GM18873 (cell line): ENCODE data around the gene TAB2.
"Not testable (repeated sequence)": the region's sequence is repeated elsewhere in the genome, so short reads cannot be mapped to it uniquely, and the experiment has no call there.

Experiments
- ATAC-seq: cut with Tn5 transposase; IDR thresholded peaks from one replicate; pipeline ENCODE4 v1.9.1; 2021; ENCODE audit warnings: mild to moderate bottlenecking, moderate library complexity, moderate number of reproducible peaks; ENCODE audit not compliant: unreplicated experiment, low FRiP score

Gene TAB2

GRCh38 chr6:149306967-149307366 lies 10.5 kb upstream of the TAB2 start:
- no peak for ATAC-seq

DNA sequence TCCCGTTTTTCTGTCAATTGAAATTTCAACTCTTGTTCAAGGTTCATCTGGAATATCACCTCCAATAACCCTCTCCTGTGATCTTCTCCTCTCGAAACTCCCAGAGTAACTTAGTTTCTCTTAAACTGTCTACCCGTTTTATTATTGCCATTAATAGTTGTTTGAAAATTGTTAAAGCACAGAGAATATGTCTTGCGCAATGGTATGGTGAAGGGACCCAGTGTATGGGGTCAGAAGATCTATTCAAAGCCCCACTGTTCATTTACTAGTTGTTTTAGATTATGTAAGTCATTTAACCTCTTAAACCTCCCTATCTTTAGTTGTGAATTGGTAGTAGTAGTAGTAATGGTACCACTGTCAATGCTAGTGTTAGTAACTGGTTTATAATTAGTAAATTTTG lies 6.2 kb upstream of the TAB2 start:
- no peak for ATAC-seq

GRCh38 chr6:149311766-149312165 lies 5.7 kb upstream of the TAB2 start:
- ATAC-seq = no peak

GRCh38 chr6:149313070-149313469 lies 4.4 kb upstream of the TAB2 start:
- ATAC-seq = no peak

- ATAC-seq = no peak
Observed at GRCh38 chr6:149313861-149314260, 3.7 kb upstream of the TAB2 start.

DNA sequence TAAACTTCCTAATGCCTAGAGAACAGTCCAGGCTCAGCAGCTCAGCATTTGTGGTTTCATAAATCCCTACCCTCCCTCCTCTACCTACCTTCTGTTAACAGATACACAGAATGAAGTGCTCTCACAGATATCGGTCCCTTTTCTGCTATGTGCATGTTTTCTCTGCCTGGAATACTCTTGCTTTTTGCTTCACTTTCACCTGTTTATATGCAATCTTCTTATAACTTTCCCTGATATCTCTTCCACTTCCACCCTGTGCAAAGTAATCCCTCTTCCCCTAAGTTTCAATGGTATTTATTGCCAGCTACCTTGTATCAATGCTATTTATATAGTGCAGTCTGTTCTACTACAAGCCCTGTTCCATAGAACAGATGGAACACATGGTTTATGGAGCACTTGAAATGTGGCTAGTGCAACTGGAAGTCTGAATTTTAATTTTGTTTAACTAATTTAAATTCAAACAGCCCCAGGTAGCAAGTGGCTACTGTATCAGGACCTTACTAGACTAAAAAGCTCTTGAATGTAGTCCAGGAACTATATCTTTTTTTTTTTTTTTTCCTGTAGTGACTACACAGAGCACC lies 3.1 kb upstream of the TAB2 start:
- no peak for ATAC-seq

- no peak for ATAC-seq
Observed at GRCh38 chr6:149316108-149316727, 1.3 kb upstream of the TAB2 start.

DNA sequence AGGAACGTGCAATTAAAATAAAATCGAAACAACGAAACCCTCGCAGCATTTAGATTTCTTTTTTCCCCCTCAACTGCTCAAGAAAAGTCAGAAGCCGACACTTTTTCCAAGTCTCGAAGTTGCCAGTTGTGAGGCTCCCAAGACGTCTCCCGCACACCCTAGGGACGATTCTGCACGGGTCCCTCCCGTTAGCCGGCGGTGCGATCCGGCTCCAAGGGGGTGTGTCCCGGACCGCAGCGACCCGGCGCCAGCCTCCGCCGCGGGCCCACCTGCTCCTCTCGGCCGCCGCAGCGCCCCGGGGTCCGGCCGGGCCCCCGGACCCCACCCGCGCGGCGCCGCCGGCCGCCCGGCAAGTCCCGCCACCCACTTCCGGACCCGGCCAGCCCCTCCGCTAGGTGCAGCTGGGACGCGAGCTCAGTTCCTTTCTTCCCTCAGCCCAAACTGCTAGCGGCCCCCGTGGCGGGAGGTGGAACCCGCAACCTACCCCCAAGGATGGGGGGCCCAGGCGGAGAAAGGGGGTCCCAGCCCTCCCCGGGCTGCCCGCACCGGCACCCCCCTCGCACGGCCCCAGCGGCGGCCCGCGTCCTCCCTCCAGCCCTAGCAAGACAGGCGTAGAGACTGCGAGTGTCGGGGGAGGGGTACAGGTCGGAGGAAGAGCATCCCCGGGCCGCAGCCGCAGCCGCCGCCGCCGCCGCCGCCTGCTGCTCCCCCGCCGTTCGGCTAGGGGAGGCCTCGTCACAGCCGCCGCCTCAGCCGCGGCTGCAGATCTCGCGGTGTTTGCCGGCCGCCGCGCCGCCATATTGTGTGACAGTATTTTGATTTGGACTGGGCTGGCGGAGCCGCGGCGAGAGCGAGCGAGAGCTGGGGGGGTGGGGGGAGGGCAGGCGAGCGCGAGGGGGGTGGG lies 520 bp upstream of the TAB2 start:
- ATAC-seq = peak; percentile 64

DNA sequence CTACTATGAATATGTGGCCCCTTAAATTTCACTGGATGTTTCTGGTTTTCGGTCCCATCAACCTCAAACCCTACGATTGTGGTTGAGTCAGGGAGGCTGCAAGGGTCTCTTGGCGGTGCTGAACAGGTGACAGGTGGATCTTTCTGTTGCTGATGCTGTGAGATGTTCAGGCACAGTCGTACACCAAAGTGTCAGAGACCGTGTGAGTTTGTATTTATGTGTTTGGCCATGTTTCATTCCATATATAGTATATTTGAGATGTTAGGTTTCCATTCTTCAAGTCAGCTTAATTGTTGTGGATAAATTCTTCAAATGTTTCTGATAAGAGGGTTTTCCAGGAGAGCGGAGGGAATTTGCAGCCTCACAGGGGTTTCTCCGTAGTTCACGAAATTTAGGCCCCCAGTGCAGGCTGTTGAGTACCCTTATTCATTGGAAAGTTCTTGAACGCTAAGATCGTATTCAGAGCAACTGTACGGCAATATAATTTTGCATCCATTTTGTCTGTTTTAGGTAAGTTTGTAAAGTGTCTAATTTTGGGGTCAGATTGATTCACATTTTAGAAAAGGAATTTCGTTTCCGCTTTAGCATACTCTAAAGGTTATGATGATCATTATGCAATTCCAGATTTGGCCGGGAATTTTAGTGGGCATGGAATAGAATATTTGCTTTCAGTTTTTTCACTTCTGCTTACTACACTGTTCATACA lies 1.2 kb downstream of the TAB2 start:
- no peak for ATAC-seq

DNA sequence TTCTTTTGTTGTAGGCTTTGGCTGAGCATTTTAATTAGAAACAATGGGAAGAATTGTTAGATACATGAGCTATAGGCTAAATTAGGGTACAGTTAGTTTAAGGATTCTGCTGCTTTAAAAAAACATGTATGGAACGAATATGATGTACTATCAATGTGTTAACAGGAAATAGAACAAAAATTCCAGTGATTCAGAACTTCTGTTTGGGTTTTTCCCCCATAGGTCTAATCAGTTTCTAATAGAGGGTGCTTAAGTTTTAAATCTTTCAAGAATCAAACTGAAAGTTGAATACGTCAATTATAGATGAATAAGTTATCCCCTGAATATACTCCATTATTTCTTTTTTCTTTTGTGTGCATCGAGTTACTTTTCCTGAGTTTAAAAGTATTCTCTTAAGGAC lies 1.9 kb downstream of the TAB2 start:
- ATAC-seq = no peak

- ATAC-seq = not testable (repeated sequence)
Observed at GRCh38 chr6:149320016-149320415, 2.5 kb downstream of the TAB2 start.

- ATAC-seq = no peak
Observed at GRCh38 chr6:149320796-149321195, 3.3 kb downstream of the TAB2 start.

GRCh38 chr6:149323353-149323752 lies 5.8 kb downstream of the TAB2 start:
- ATAC-seq = no peak

DNA sequence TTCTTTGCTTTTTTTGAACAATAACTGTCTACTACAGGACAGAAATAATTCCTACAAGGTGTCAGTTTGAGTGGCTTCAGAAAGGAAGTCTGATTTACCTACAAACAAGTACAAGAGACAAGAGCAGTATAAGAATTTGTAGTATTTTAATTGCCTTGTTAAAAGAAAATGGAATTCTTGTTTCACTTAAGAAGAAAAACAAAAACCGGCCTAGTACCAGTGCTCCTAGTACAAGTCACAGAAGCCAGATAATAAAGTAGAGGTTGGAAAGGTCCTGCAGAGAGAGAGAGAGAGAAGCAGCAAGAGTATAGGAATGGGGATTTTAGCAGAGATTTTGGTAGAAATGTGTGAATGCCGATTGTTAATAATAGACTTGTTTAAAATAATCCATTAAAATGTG lies 6.4 kb downstream of the TAB2 start:
- ATAC-seq = no peak

GRCh38 chr6:149324428-149324827 lies 6.9 kb downstream of the TAB2 start:
- ATAC-seq = no peak

GRCh38 chr6:149325648-149326236 lies 8.2 kb downstream of the TAB2 start:
- no peak for ATAC-seq

GRCh38 chr6:149327638-149328037 lies 10.1 kb downstream of the TAB2 start:
- no peak for ATAC-seq

- ATAC-seq = no peak
Observed at GRCh38 chr6:149328083-149328482, 10.6 kb downstream of the TAB2 start.

- no peak for ATAC-seq
Observed at GRCh38 chr6:149329529-149329928, 12.0 kb downstream of the TAB2 start.

DNA sequence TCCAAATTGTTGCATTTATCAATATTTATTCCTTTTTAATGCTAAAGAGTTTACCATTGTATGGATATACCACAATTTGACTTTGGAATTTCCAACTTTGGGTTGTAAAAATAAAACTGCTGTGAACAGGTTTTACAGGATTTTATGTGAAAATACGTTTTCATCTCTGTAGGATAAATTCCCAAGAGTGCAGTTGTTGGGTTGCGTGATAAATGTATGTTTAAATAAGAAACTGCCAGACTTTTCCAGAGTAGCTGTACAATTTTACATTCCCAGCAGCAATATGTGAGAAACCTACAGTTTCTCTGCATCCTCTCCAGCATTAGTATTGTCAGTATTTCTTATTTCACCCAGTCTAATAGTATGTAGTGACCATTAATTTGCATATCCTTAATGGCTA lies 12.6 kb downstream of the TAB2 start:
- no peak for ATAC-seq
